Loucy (cell line): ENCODE results near the gene CEP85L.

ENCODE experiments used
- CTCF ChIP-seq: fragments of 200-600 bp; sonication (generic); conservative IDR thresholded peaks from 2 replicates; pipeline ENCODE4 v1.5.1; 2014; ENCODE audit warnings: mild to moderate bottlenecking, antibody characterized with exemption, low read length
- EZH2phosphoT487 ChIP-seq: fragments of 200-600 bp; IDR thresholded peaks from 2 replicates; pipeline ENCODE4 v1.6.1; 2018; ENCODE audit warnings: antibody characterized with exemption, mild to moderate bottlenecking, moderate library complexity, borderline replicate concordance

GRCh38 chr6:118574051-118574865 lies 77.1 kb downstream of the CEP85L start:
- TF ChIP-seq CTCF: no peak
- TF ChIP-seq EZH2phosphoT487: no peak
